GM23338 (cell line): ENCODE results near the gene BYSL. TPM values are rescaled to one million over a fixed set of nuclear protein-coding genes. Genes with fewer than 3 reads are reported as not detected.

Experiments used
- ATAC-seq: fragments of 200-7000 bp; cut with Tn5 transposase; 3 replicates; pipeline ENCODE4 v1.9.1; 2020
- DNase-seq: peaks from one replicate; pipeline ENCODE4 v3.0.0-alpha.2; 2015; ENCODE audit warnings: low spot score
- H2AFZ ChIP-seq: fragments of 200-600 bp; sonication (generic); 2 replicates; pipeline ENCODE4 v1.8.0; 2016; ENCODE audit warnings: antibody characterized with exemption, mild to moderate bottlenecking, moderate library complexity
- H3F3A ChIP-seq: fragments of 200-600 bp; sonication (generic); replicated peaks from 2 replicates; pipeline ENCODE4 v1.8.0; 2017; ENCODE audit warnings: antibody characterized with exemption, mixed run types, low read depth
- H3K27ac ChIP-seq: fragments of 200-600 bp; sonication (generic); 2 replicates; pipeline ENCODE4 v1.6.1; 2016; ENCODE audit warnings: low read depth
- H3K27me3 ChIP-seq: fragments of 200-600 bp; sonication (generic); 2 replicates; pipeline ENCODE4 v1.8.0; 2016; ENCODE audit warnings: mild to moderate bottlenecking, mixed run types, moderate library complexity; ENCODE audit not compliant: insufficient read depth
- H3K36me3 ChIP-seq: fragments of 200-600 bp; sonication (generic); 2 replicates; pipeline ENCODE4 v1.8.0; 2016; ENCODE audit warnings: mild to moderate bottlenecking; ENCODE audit not compliant: insufficient read depth
- H3K4me1 ChIP-seq: fragments of 200-600 bp; sonication (generic); 2 replicates; pipeline ENCODE4 v1.8.0; 2016; ENCODE audit warnings: mild to moderate bottlenecking, moderate library complexity; ENCODE audit not compliant: insufficient read depth
- H3K4me2 ChIP-seq: fragments of 200-600 bp; sonication (generic); 2 replicates; pipeline ENCODE4 v1.7.1; 2017; ENCODE audit warnings: mixed run types
- H3K4me3 ChIP-seq: fragments of 200-600 bp; sonication (generic); 2 replicates; pipeline ENCODE4 v1.6.1; 2016; ENCODE audit warnings: mixed run types
- H3K79me2 ChIP-seq: fragments of 200-600 bp; sonication (generic); replicated peaks from 2 replicates; pipeline ENCODE4 v1.8.0; 2017; ENCODE audit warnings: mild to moderate bottlenecking; ENCODE audit not compliant: insufficient read depth
- H3K9me2 ChIP-seq: fragments of 200-600 bp; sonication (generic); 2 replicates; pipeline ENCODE4 v1.8.0; 2017; ENCODE audit not compliant: insufficient read depth
- H4K20me1 ChIP-seq: fragments of 200-600 bp; sonication (generic); replicated peaks from 2 replicates; pipeline ENCODE4 v1.8.0; 2017; ENCODE audit warnings: mild to moderate bottlenecking; ENCODE audit not compliant: insufficient read depth
- H3K27ac Mint-ChIP-seq: 2 replicates; pipeline ENCODE4 v1.8.0; 2020; ENCODE audit warnings: inconsistent platforms, mild to moderate bottlenecking, moderate library complexity, mixed read lengths
- H3K27me3 Mint-ChIP-seq: 3 replicates; pipeline ENCODE4 v1.8.0; 2022; ENCODE audit warnings: low read depth, mild to moderate bottlenecking, moderate library complexity, mixed read lengths, inconsistent platforms; ENCODE audit not compliant: insufficient read depth, poor library complexity
- H3K36me3 Mint-ChIP-seq: 3 replicates; pipeline ENCODE4 v1.8.0; 2021; ENCODE audit warnings: low read depth, mild to moderate bottlenecking, inconsistent platforms, moderate library complexity, mixed read lengths
- H3K4me1 Mint-ChIP-seq: 3 replicates; pipeline ENCODE4 v1.8.0; 2020; ENCODE audit warnings: mild to moderate bottlenecking, inconsistent platforms, mixed read lengths
- H3K4me3 Mint-ChIP-seq: 3 replicates; pipeline ENCODE4 v1.8.0; 2021; ENCODE audit warnings: moderate library complexity, mild to moderate bottlenecking, inconsistent platforms, mixed read lengths
- H3K9me3 Mint-ChIP-seq: 3 replicates; pipeline ENCODE4 v1.8.0; 2020; ENCODE audit warnings: moderate library complexity, mild to moderate bottlenecking, inconsistent platforms, mixed read lengths
- CREB1 ChIP-seq: fragments of 250-450 bp; sonication (Bioruptor Pico); IDR thresholded peaks from 2 replicates; pipeline ENCODE4 v1.5.0; 2020; ENCODE audit warnings: low read depth, mild to moderate bottlenecking, moderate library complexity
- CTCF ChIP-seq, 2 experiments: fragments of 200-600 bp in 1 of 2; sonication (generic) in 1 of 2; conservative IDR thresholded peaks; 2 replicates each; pipeline versions ENCODE4 v1.5.1 to v1.6.1; 2016 to 2017; ENCODE audit warnings: antibody characterized with exemption in 2 of 2, low read depth in 2 of 2, mild to moderate bottlenecking in 2 of 2, moderate library complexity in 1 of 2
- ETS1 ChIP-seq: IDR thresholded peaks from 2 replicates; pipeline ENCODE4 v1.6.1; 2016; ENCODE audit warnings: antibody characterized with exemption
- EZH2 ChIP-seq: fragments of 200-600 bp; sonication (generic); IDR thresholded peaks from one replicate; pipeline ENCODE4 v1.8.0; 2017; ENCODE audit warnings: antibody characterized with exemption, mild to moderate bottlenecking, low read depth; ENCODE audit not compliant: unreplicated experiment
- EZH2phosphoT487 ChIP-seq: fragments of 200-600 bp; sonication (generic); IDR thresholded peaks from one replicate; pipeline ENCODE4 v1.8.1; 2018; ENCODE audit warnings: antibody characterized with exemption; ENCODE audit not compliant: unreplicated experiment
- JUNB ChIP-seq: IDR thresholded peaks from one replicate; pipeline ENCODE4 v1.6.1; 2016; ENCODE audit warnings: antibody characterized with exemption; ENCODE audit not compliant: unreplicated experiment
- NANOG ChIP-seq: IDR thresholded peaks from 2 replicates; pipeline ENCODE4 v1.6.1; 2016; ENCODE audit warnings: antibody characterized with exemption, borderline replicate concordance
- POLR2AphosphoS5 ChIP-seq: IDR thresholded peaks from 2 replicates; pipeline ENCODE4 v1.6.1; 2016; ENCODE audit warnings: antibody characterized with exemption, low read depth
- STAT1 ChIP-seq: IDR thresholded peaks from one replicate; pipeline ENCODE4 v1.6.1; 2016; ENCODE audit warnings: antibody characterized with exemption; ENCODE audit not compliant: unreplicated experiment
- ZNF114 ChIP-seq: fragments of 250-450 bp; sonication (Bioruptor Pico); IDR thresholded peaks from 2 replicates; pipeline ENCODE4 v1.5.0; 2020; ENCODE audit warnings: mild to moderate bottlenecking, moderate library complexity
- ZNF331 ChIP-seq: fragments of 250-450 bp; sonication (Bioruptor Pico); IDR thresholded peaks from 2 replicates; pipeline ENCODE4 v1.5.0; 2020; ENCODE audit warnings: low read depth, mild to moderate bottlenecking, moderate library complexity
- ZNF462 ChIP-seq: fragments of 250-450 bp; sonication (Bioruptor Pico); IDR thresholded peaks from 2 replicates; pipeline ENCODE4 v1.5.0; 2020; ENCODE audit warnings: mild to moderate bottlenecking, moderate library complexity
- polyA plus RNA-seq: library from polyadenylated mRNA; unstranded; fragments of >200 nt; fragmentation: Nextera tagmentation; extraction: Ambion mirVana; gene quantifications from 2 replicates; pipeline ENCODE4 v1.2.1, GENCODE V29; 2016
- total RNA-seq: library from RNA; depleted of rRNA; stranded (reverse); fragments of >200 nt; shearing (Covaris generic); gene quantifications from 2 replicates; pipeline ENCODE4 v1.2.3, GENCODE V29; 2014

The BYSL gene
- total and polyA plus RNA-seq, 2 experiments from 2014 or later = 33.7 to 35.3 TPM

- TF ChIP-seq ZNF462 (CRISPR knock-in tag) (no peak), STAT1 (no peak), CTCF (conservative IDR thresholded peaks at IDR 0.05; ENCODE audit: low read depth in 2 of 2) (no peak)
Measured at GRCh38 chr6:41909727-41910126, 11.6 kb upstream of the BYSL start (continued).

- Histone ChIP-seq H3F3A (no peaks in the 10 kb centered on the region), H3K36me3 (peaks cover 5% of the 10 kb centered on the region; the same call in 1 of the 2 replicates), H4K20me1 (peaks cover under 1% of the 10 kb centered on the region; the same call in 1 of the 2 replicates), H3K27ac (no peak overlapping the region), H3K79me2 (peaks cover 39% of the 10 kb centered on the region), H2AFZ (no peak overlapping the region), H3K9me2 (no peaks in the 10 kb centered on the region), H3K4me1 (no peaks in the 10 kb centered on the region), H3K4me2 (no peak overlapping the region), H3K4me3 (no peak overlapping the region), H3K27me3 (no peaks in the 10 kb centered on the region)
- Mint-ChIP-seq H3K4me1 (no peaks in the 10 kb centered on the region), H3K27ac (no peak overlapping the region), H3K4me3 (no peak overlapping the region), H3K27me3 (no peaks in the 10 kb centered on the region), H3K36me3 (peaks cover 25% of the 10 kb centered on the region), H3K9me3 (no peaks in the 10 kb centered on the region)
- DNase-seq = no peak
- no peak for ATAC-seq
- TF ChIP-seq POLR2AphosphoS5 (no peak), JUNB (no peak), EZH2phosphoT487 (no peak), CREB1 (CRISPR knock-in tag) (no peak), ZNF114 (CRISPR knock-in tag) (no peak), ZNF331 (CRISPR knock-in tag) (no peak), EZH2 (no peak), STAT1 (no peak), CTCF (conservative IDR thresholded peaks at IDR 0.05; ENCODE audit: low read depth in 2 of 2) (no peak), ETS1 (no peak), NANOG (no peak)
Measured at GRCh38 chr6:41914343-41914742, 7.0 kb upstream of the BYSL start.
